GM19023 (cell line): ENCODE results near the gene MSH3.
"Not testable (repeated sequence)": the region's sequence is repeated elsewhere in the genome, so short reads cannot be mapped to it uniquely, and the experiment has no call there.

Experiments used
- ATAC-seq: cut with Tn5 transposase; IDR thresholded peaks from one replicate; pipeline ENCODE4 v1.9.1; 2021; ENCODE audit warnings: mild to moderate bottlenecking, moderate library complexity; ENCODE audit not compliant: unreplicated experiment

MSH3 gene

GRCh38 chr5:80841026-80841797 lies 186.8 kb downstream of the MSH3 start:
- not testable (repeated sequence) for ATAC-seq

- ATAC-seq, result not testable (repeated sequence)
Measured at GRCh38 chr5:80846422-80846821, 192.0 kb downstream of the MSH3 start.

- not testable (repeated sequence) for ATAC-seq
Measured at GRCh38 chr5:80850168-80850567, 195.7 kb downstream of the MSH3 start.

GRCh38 chr5:80852331-80853245 lies 198.1 kb downstream of the MSH3 start:
- ATAC-seq, result no peak

- ATAC-seq, result no peak
Measured at GRCh38 chr5:80853413-80853812, 199.0 kb downstream of the MSH3 start.

GRCh38 chr5:80854583-80854982 lies 200.1 kb downstream of the MSH3 start:
- ATAC-seq, result no peak

GRCh38 chr5:80860924-80861613 lies 206.6 kb downstream of the MSH3 start:
- ATAC-seq, result no peak

GRCh38 chr5:80863708-80864107 lies 209.3 kb downstream of the MSH3 start:
- ATAC-seq, result no peak

GRCh38 chr5:80864109-80864508 lies 209.7 kb downstream of the MSH3 start:
- ATAC-seq, result no peak

GRCh38 chr5:80864706-80865435 lies 210.4 kb downstream of the MSH3 start:
- peak; percentile 54 for ATAC-seq

GRCh38 chr5:80865551-80865950 lies 211.1 kb downstream of the MSH3 start:
- no peak for ATAC-seq

- ATAC-seq, result no peak
Measured at GRCh38 chr5:80866371-80866770, 211.9 kb downstream of the MSH3 start.

GRCh38 chr5:80867233-80867632 lies 212.8 kb downstream of the MSH3 start:
- ATAC-seq, result no peak

GRCh38 chr5:80870442-80870841 lies 216.0 kb downstream of the MSH3 start:
- no peak for ATAC-seq

- no peak for ATAC-seq
Measured at GRCh38 chr5:80871541-80871961, 217.1 kb downstream of the MSH3 start.

- no peak for ATAC-seq
Measured at GRCh38 chr5:80874162-80874561, 219.7 kb downstream of the MSH3 start.

GRCh38 chr5:80877592-80877991 lies 223.1 kb downstream of the MSH3 start:
- no peak for ATAC-seq

- ATAC-seq, result no peak
Measured at GRCh38 chr5:80881726-80882125, 227.3 kb downstream of the MSH3 start.

GRCh38 chr5:80883390-80883789 lies 228.9 kb downstream of the MSH3 start:
- ATAC-seq, result not testable (repeated sequence)

GRCh38 chr5:80884086-80884813 lies 229.8 kb downstream of the MSH3 start:
- ATAC-seq, result no peak
